Uterus (tissue), 4 donors: ENCODE results near the gene POLR1F. TPM values are rescaled to one million over a fixed set of nuclear protein-coding genes. Genes with fewer than 3 reads are reported as not detected.

Source experiments
- DNase-seq, 2 donors: peaks; one replicate each; pipeline ENCODE4 v3.0.0-alpha.2; 2019 to 2020
- H3K27ac ChIP-seq, 2 donors: fragments of 200-600 bp; sonication (generic); 1 replicate in 1 of 2; 2 replicates in 1 of 2; pipeline ENCODE4 v1.5.1; 2016 to 2018
- H3K27me3 ChIP-seq, 2 donors: fragments of 200-600 bp; sonication (generic); one replicate each; pipeline ENCODE4 v1.5.1; 2018 to 2019; ENCODE audit warnings: control low read depth in 1 of 2
- H3K36me3 ChIP-seq, 2 donors: fragments of 200-600 bp; sonication (generic); one replicate each; pipeline ENCODE4 v1.5.1; 2019; ENCODE audit warnings: control low read depth in 1 of 2
- H3K4me1 ChIP-seq, 2 donors: fragments of 200-600 bp; sonication (generic); one replicate each; pipeline ENCODE4 v1.5.1; 2018 to 2019; ENCODE audit warnings: control low read depth in 1 of 2
- H3K4me3 ChIP-seq, 2 donors: fragments of 200-600 bp; sonication (generic); 1 replicate in 1 of 2; 2 replicates in 1 of 2; pipeline ENCODE4 v1.5.1; 2018 to 2019; ENCODE audit warnings: mild to moderate bottlenecking in 1 of 2
- H3K9me3 ChIP-seq, 2 donors: fragments of 200-600 bp; sonication (generic); one replicate each; pipeline ENCODE4 v1.5.1; 2019; ENCODE audit warnings: control low read depth in 1 of 2
- CTCF ChIP-seq, 4 experiments: fragments of 200-600 bp in 2 of 4; fragments of 450-650 bp in 2 of 4; sonication (generic) in 2 of 4; IDR thresholded peaks; one replicate each; pipeline ENCODE4 v1.5.1; 2016 to 2019; ENCODE audit warnings: antibody characterized with exemption in 4 of 4, mild to moderate bottlenecking in 2 of 4, moderate library complexity in 1 of 4
- POLR2A ChIP-seq, 2 donors: fragments of 450-650 bp; IDR thresholded peaks; one replicate each; pipeline ENCODE4 v1.6.1; 2016; ENCODE audit warnings: antibody characterized with exemption in 2 of 2, mild to moderate bottlenecking in 1 of 2, moderate library complexity in 1 of 2
- intact Hi-C: fragments of 100-400 bp; cut with DNase I; formaldehyde crosslinking; loops from one replicate; pipeline ENCODE4 v1.15.1; 2023; ENCODE audit warnings: low total_unique reads
- microRNA-seq: library from miRNA; unstranded; fragments of <30 nt; microRNA quantifications from one replicate; pipeline ENCODE4, GENCODE V29; 2016; ENCODE audit warnings: borderline microRNAs expressed, borderline replicate concordance
- small RNA-seq: library from RNA; depleted of rRNA; stranded (forward); fragments of <200 nt; gene quantifications from one replicate; pipeline ENCODE3, GENCODE V24; 2016
- total RNA-seq, 4 donors: library from RNA; depleted of rRNA in 3 of 4; stranded (reverse); fragments of >200 nt in 3 of 4; gene quantifications; one replicate each; pipeline versions ENCODE4 v1.1.0 to v1.2.4, GENCODE V29; 2014 to 2023
- donor health status: DM: yes; HTN: yes; CAD: no.

POLR1F gene
- total RNA-seq, 4 donors from 2014 or later = 5.6 to 30.8 (median 12.1) TPM

GRCh38 chr7:19665399-19666008 is 43.3 kb downstream of the POLR1F start:
- H3K36me3 ChIP-seq = no peaks in the 10 kb centered on the region
- no peaks in the 10 kb centered on the region for H3K9me3 ChIP-seq
- no peaks in the 10 kb centered on the region for H3K27me3 ChIP-seq
- intact Hi-C loops = no loop called here
- no peak overlapping the region for H3K4me3 ChIP-seq
- no peak for DNase-seq
- TF ChIP-seq CTCF (IDR thresholded peaks at IDR 0.05) (peak; percentile 36 to 71 (median 56)), POLR2A (IDR thresholded peaks at IDR 0.05) (no peak)
- no peak overlapping the region for H3K27ac ChIP-seq
- no peaks in the 10 kb centered on the region for H3K4me1 ChIP-seq

DNA sequence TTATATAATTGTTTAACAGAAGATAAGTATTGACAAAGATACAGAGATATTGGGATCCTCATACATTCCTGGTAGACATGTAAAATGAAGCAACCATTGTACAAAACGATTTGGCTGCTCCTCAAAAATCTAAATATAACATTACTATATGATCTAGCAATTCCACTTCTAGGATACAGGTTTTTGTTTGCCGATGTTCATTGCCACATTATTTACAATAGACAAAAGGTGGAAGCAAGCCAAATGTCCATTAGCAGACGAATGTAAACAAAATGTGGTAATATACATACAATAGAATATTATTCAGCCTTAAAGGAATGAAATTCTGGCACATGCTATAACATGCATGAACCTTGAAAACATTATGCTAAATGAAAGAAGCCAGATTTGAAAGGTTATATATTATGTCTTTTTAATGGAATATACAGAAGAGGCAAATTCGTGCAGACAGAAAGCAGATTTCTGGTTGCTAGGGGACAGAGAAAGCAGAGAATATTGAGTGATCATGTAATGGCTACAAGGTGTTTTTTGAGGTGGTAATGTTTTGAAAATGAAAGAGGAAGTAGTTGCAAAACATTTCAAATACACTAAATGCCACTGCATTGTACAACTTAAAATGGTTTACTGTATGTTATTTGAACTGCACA is 44.9 kb downstream of the POLR1F start:
- no peak for DNase-seq
- Histone ChIP-seq H3K27me3 (no peaks in the 10 kb centered on the region), H3K27ac (no peak overlapping the region), H3K9me3 (no peaks in the 10 kb centered on the region), H3K36me3 (no peaks in the 10 kb centered on the region), H3K4me3 (no peak overlapping the region), H3K4me1 (no peaks in the 10 kb centered on the region)
- TF ChIP-seq POLR2A (IDR thresholded peaks at IDR 0.05) = no peak
- no peak for TF ChIP-seq CTCF (IDR thresholded peaks at IDR 0.05)
- intact Hi-C loops = no loop called here

DNA sequence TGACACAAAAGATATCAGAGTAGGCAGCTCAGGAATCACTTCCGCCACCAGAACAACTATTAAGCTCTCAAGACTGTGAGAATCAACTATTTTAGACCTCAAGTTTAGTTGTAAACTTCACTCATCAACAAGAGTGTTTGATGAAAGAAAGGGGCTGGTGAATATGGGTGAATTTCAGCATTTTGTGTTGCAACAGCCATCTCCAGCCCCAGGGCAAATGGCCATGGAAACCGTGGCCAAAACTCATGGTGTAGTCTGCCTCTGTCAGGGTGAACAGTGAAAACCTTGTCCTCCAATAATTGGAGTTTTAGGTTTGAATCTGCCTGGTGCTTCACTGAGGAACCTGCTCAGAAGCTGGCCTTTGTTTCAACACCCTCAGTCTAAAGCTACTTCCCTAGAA is 60.0 kb downstream of the POLR1F start:
- Histone ChIP-seq H3K27ac (no peak overlapping the region), H3K36me3 (no peaks in the 10 kb centered on the region), H3K27me3 (no peaks in the 10 kb centered on the region), H3K4me1 (no peaks in the 10 kb centered on the region), H3K4me3 (no peak overlapping the region), H3K9me3 (peaks cover 0 to 3% of the 10 kb centered on the region in 2 donors)
- no peak for DNase-seq
- TF ChIP-seq POLR2A (IDR thresholded peaks at IDR 0.05) (no peak), CTCF (IDR thresholded peaks at IDR 0.05) (no peak)
- intact Hi-C loops = no loop called here

Small RNAs within 50 kb of the gene (microRNA-seq; reads per million reads assigned to microRNA genes)
- gene MIR3146 = not detected

Small RNAs within 50 kb of the gene (small RNA-seq; reads per million reads assigned to genes)
- not detected for gene MIR3146

Other genes with a start within 250 kb of the POLR1F start
- 1 to 10 TPM in 1 of 4 donors, not detected in 3; 1.0 TPM for gene TMEM196, start 64.6 kb upstream of the POLR1F start, total RNA-seq